SK-N-SH treated with all-trans-retinoic acid at 6 μM for 48 hours (cell line): ENCODE results near the gene DTNB.

ENCODE experiments used
- ATAC-seq: fragments of 200-7000 bp; cut with Tn5 transposase; 3 replicates; pipeline ENCODE4 v1.9.1; 2020; ENCODE audit warnings: mild to moderate bottlenecking, moderate library complexity
- ARNTL ChIP-seq: fragments of 450-650 bp; formaldehyde crosslinking; IDR thresholded peaks from 2 replicates; pipeline ENCODE4 v1.5.0; 2020; ENCODE audit warnings: low read depth, mild to moderate bottlenecking, moderate library complexity, borderline replicate concordance
- BACH2 ChIP-seq: fragments of 250-450 bp; sonication (Bioruptor Pico); IDR thresholded peaks from 2 replicates; pipeline ENCODE4 v1.9.0; 2021; ENCODE audit warnings: mild to moderate bottlenecking, borderline replicate concordance
- CREB5 ChIP-seq: fragments of 250-450 bp; sonication (Bioruptor Pico); IDR thresholded peaks from 2 replicates; pipeline ENCODE4 v1.5.1; 2020; ENCODE audit warnings: low read depth, mild to moderate bottlenecking, moderate library complexity
- CSDC2 ChIP-seq: fragments of 250-450 bp; sonication (Bioruptor Pico); IDR thresholded peaks from 2 replicates; pipeline ENCODE4 v1.5.0; 2020; ENCODE audit warnings: mild to moderate bottlenecking, moderate library complexity
- CSRNP3 ChIP-seq: fragments of 250-450 bp; sonication (Bioruptor Pico); IDR thresholded peaks from 2 replicates; pipeline ENCODE4 v1.5.1; 2021; ENCODE audit warnings: mild to moderate bottlenecking, moderate library complexity
- GLIS3 ChIP-seq: fragments of 250-450 bp; sonication (Bioruptor Pico); IDR thresholded peaks from 2 replicates; pipeline ENCODE4 v1.5.0; 2020; ENCODE audit warnings: mild to moderate bottlenecking, moderate library complexity
- OSR1 ChIP-seq: fragments of 250-450 bp; sonication (Bioruptor Pico); IDR thresholded peaks from 2 replicates; pipeline ENCODE4 v1.8.0; 2022; ENCODE audit warnings: moderate library complexity, mild to moderate bottlenecking, inconsistent platforms
- PATZ1 ChIP-seq: fragments of 250-450 bp; sonication (Bioruptor Pico); IDR thresholded peaks from 2 replicates; pipeline ENCODE4 v1.8.0; 2020; ENCODE audit warnings: mild to moderate bottlenecking, moderate library complexity, borderline replicate concordance
- POU6F1 ChIP-seq: fragments of 250-450 bp; sonication (Bioruptor Pico); IDR thresholded peaks from 2 replicates; pipeline ENCODE4 v1.8.0; 2021; ENCODE audit warnings: low read depth, mild to moderate bottlenecking, moderate library complexity, borderline replicate concordance
- PPARA ChIP-seq: fragments of 250-450 bp; sonication (Bioruptor Pico); IDR thresholded peaks from 2 replicates; pipeline ENCODE4 v1.5.0; 2020; ENCODE audit warnings: mild to moderate bottlenecking, borderline replicate concordance
- SNAI2 ChIP-seq: fragments of 250-450 bp; sonication (Bioruptor Pico); IDR thresholded peaks from 2 replicates; pipeline ENCODE4 v1.5.0; 2020; ENCODE audit warnings: mild to moderate bottlenecking, moderate library complexity
- TOX ChIP-seq: fragments of 250-450 bp; sonication (Bioruptor Pico); IDR thresholded peaks from 2 replicates; pipeline ENCODE4 v1.8.0; 2021; ENCODE audit warnings: mild to moderate bottlenecking, moderate library complexity, borderline replicate concordance
- TSHZ2 ChIP-seq: fragments of 250-450 bp; sonication (Bioruptor Pico); IDR thresholded peaks from 2 replicates; pipeline ENCODE4 v1.5.0; 2020; ENCODE audit warnings: mild to moderate bottlenecking, moderate library complexity
- ZC3H10 ChIP-seq: fragments of 250-450 bp; sonication (Bioruptor Pico); IDR thresholded peaks from 2 replicates; pipeline ENCODE4 v1.5.1; 2021; ENCODE audit warnings: mild to moderate bottlenecking, moderate library complexity
- ZFP3 ChIP-seq: fragments of 250-450 bp; sonication (Bioruptor Pico); IDR thresholded peaks from 2 replicates; pipeline ENCODE4 v1.5.0; 2020; ENCODE audit warnings: mild to moderate bottlenecking, moderate library complexity
- ZNF565 ChIP-seq: fragments of 450-650 bp; formaldehyde crosslinking; conservative IDR thresholded peaks from 2 replicates; pipeline ENCODE4 v1.5.0; 2020; ENCODE audit warnings: low read depth, mild to moderate bottlenecking, moderate library complexity
- ZNF70 ChIP-seq: fragments of 450-650 bp; formaldehyde crosslinking; IDR thresholded peaks from 2 replicates; pipeline ENCODE4 v1.5.0; 2020; ENCODE audit warnings: mild to moderate bottlenecking, moderate library complexity
- ZNF8 ChIP-seq: fragments of 450-650 bp; formaldehyde crosslinking; IDR thresholded peaks from 2 replicates; pipeline ENCODE4 v1.5.0; 2020; ENCODE audit warnings: mild to moderate bottlenecking, moderate library complexity

DTNB gene

GRCh38 chr2:25499157-25499556 is 174.2 kb downstream of the DTNB start (continued):
- TF ChIP-seq ZNF565 (CRISPR knock-in tag) (no peak), POU6F1 (CRISPR knock-in tag) (no peak)

GRCh38 chr2:25497918-25498407 is 175.4 kb downstream of the DTNB start:
- no peak for ATAC-seq
- TF ChIP-seq ZNF70 (CRISPR knock-in tag) (no peak), CREB5 (no peak), ZC3H10 (CRISPR knock-in tag) (no peak), CSDC2 (CRISPR knock-in tag) (no peak)

- ATAC-seq, result no peak
- TF ChIP-seq ARNTL (CRISPR knock-in tag) (no peak), PATZ1 (no peak), PPARA (CRISPR knock-in tag) (no peak), OSR1 (no peak), CREB5 (no peak), ZNF8 (CRISPR knock-in tag) (no peak), BACH2 (CRISPR knock-in tag) (no peak), CSRNP3 (CRISPR knock-in tag) (no peak), TOX (CRISPR knock-in tag) (no peak), CSDC2 (CRISPR knock-in tag) (no peak), SNAI2 (CRISPR knock-in tag) (no peak), GLIS3 (CRISPR knock-in tag) (no peak), ZFP3 (CRISPR knock-in tag) (no peak), POU6F1 (CRISPR knock-in tag) (no peak), ZNF565 (CRISPR knock-in tag) (no peak), TSHZ2 (no peak)
Measured at GRCh38 chr2:25497229-25497917, 176.0 kb downstream of the DTNB start.
